Activated naive CD4-positive, alpha-beta T cell treated with anti-CD3 and anti-CD28 coated beads, Interleukin-2, amount 50 U/mL, for 72 hours (primary cell): ENCODE data around the gene RIMKLA. TPM values are rescaled to one million over a fixed set of nuclear protein-coding genes. Genes with fewer than 3 reads are reported as not detected.
A peak's percentile ranks its signal among the peaks of the same experiment; 100 is the strongest.

Source experiments
- ATAC-seq, 2 donors: fragments of 150-1000 bp; cut with Tn5 transposase; 2 replicates each; pipeline ENCODE4 v1.10.0; 2021; ENCODE audit warnings: mild to moderate bottlenecking in 2 of 2, moderate library complexity in 2 of 2
- DNase-seq, 2 donors: peaks; one replicate each; pipeline ENCODE4 v3.0.0; 2021 to 2022; ENCODE audit warnings: low spot score in 2 of 2
- H3K27ac Mint-ChIP-seq, 2 donors: one replicate each; pipeline ENCODE4 v1.8.0; 2022; ENCODE audit warnings: mild to moderate bottlenecking in 2 of 2, mixed read lengths in 2 of 2
- H3K36me3 Mint-ChIP-seq, 2 donors: one replicate each; pipeline ENCODE4 v1.8.0; 2022; ENCODE audit warnings: mixed read lengths in 2 of 2
- H3K9me3 Mint-ChIP-seq, 2 donors: one replicate each; pipeline ENCODE4 v1.8.0; 2022; ENCODE audit warnings: mixed read lengths in 2 of 2
- total RNA-seq, 2 donors: library from RNA; stranded (reverse); gene quantifications; one replicate each; pipeline ENCODE4 v1.2.3, GENCODE V29; 2022

RIMKLA gene
- total RNA-seq, 2 donors from 2014 or later = 0.68 to 18.0 TPM

GRCh38 chr1:42364542-42364941 lies 16.1 kb upstream of the RIMKLA start:
- Mint-ChIP-seq H3K36me3 (no peaks in the 10 kb centered on the region), H3K27ac (no peak overlapping the region), H3K9me3 (no peaks in the 10 kb centered on the region)
- ATAC-seq (no peak), DNase-seq (no peak)

GRCh38 chr1:42365118-42365517 lies 15.5 kb upstream of the RIMKLA start:
- DNase-seq (no peak), ATAC-seq (no peak)
- Mint-ChIP-seq H3K36me3 (no peaks in the 10 kb centered on the region), H3K27ac (no peak overlapping the region), H3K9me3 (no peaks in the 10 kb centered on the region)

GRCh38 chr1:42368096-42368795 lies 12.3 kb upstream of the RIMKLA start:
- ATAC-seq = no peak
- Mint-ChIP-seq H3K9me3 (no peaks in the 10 kb centered on the region), H3K36me3 (no peaks in the 10 kb centered on the region), H3K27ac (no peak overlapping the region)
- no peak for DNase-seq

- no peaks in the 10 kb centered on the region for H3K9me3 Mint-ChIP-seq
- DNase-seq (no peak), ATAC-seq (no peak)
- no peaks in the 10 kb centered on the region for H3K36me3 Mint-ChIP-seq
- H3K27ac Mint-ChIP-seq = no peak overlapping the region
Observed at GRCh38 chr1:42369471-42369870, 11.1 kb upstream of the RIMKLA start.

DNA sequence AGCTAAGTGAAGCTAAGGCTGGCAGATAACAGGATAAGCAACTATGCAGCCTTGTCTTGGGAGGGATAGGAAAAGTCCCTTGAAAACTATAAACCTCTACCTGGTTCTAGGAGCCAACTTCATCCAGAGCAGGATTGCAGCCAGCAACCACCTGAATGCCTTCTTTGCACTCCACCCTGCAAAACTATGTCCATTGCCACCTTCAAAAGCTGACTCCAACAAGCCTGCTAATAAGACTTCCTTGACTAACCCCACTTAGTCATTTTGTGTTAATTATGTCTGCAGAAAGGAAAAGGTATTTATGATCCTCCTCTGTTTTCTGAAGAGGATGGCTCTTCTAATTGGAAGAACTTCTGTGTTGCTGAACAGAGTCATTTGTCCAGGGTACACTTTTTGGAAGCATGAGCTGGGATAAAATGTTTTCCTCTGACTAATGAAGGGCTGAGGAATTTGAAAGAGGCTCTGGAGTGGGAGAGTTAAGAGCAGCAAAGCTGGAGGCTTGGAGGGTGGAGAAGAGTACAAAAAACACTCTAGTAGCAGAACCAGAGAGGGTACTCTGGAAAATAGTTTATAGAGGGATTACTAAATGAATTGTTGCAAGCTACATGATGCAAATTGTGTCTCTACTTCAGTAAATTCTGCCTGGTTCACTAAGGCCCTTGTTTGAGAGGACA lies 9.6 kb upstream of the RIMKLA start:
- Mint-ChIP-seq H3K9me3 (no peaks in the 10 kb centered on the region), H3K27ac (no peak overlapping the region), H3K36me3 (no peaks in the 10 kb centered on the region)
- ATAC-seq = no peak
- no peak for DNase-seq

- ATAC-seq (no peak), DNase-seq (no peak)
- H3K36me3 Mint-ChIP-seq = no peaks in the 10 kb centered on the region
- no peaks in the 10 kb centered on the region for H3K9me3 Mint-ChIP-seq
- no peak overlapping the region for H3K27ac Mint-ChIP-seq
Observed at GRCh38 chr1:42372796-42373195, 7.8 kb upstream of the RIMKLA start.

- no peaks in the 10 kb centered on the region for H3K9me3 Mint-ChIP-seq
- no peak for DNase-seq
- ATAC-seq = peak in 1 of 2 donors; percentile 51
- no peak overlapping the region for H3K27ac Mint-ChIP-seq
- peaks cover 0 to 16% of the 10 kb centered on the region in 2 donors for H3K36me3 Mint-ChIP-seq
Observed at GRCh38 chr1:42379794-42380585, 602 bp upstream of the RIMKLA start.

DNA sequence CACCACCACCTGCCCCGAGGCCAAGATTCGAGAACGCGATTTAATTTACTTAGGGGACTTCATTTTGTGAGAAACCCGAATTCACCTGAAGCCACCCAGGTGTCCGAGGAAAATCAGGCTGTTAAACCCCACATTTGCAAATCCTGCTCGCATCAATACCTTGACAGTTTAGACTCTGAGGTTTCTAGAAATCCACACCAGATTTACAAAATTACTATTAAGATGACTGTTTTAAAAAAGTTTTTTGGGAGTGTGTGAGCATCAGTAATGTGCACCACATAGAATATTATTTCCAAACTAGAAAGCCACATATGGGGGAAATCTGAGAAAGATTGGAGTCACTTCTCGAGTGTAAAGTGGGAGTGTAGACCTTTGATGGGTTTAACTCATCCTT lies 685 bp downstream of the RIMKLA start:
- Mint-ChIP-seq H3K9me3 (no peaks in the 10 kb centered on the region), H3K27ac (no peak overlapping the region), H3K36me3 (peaks cover 0 to 16% of the 10 kb centered on the region in 2 donors)
- ATAC-seq (no peak), DNase-seq (no peak)

DNA sequence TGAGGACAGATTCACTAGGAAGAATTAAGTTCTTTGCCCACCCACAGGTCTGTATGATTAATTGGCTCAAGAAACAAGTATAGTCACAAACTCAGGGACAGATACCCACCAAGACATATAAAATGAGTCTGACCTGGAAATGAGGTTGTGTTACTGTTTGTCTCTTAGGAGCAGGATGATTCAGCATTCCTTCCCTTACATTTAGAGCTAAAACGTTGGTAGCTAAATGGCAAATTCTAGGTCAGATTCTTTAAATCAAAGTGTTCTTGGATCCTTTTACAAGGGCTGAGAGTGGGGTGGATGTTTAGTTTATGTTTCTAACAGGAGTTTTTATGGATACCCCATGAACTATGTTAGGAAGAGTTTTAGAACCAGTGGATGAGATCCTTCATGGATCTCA lies 4.7 kb downstream of the RIMKLA start:
- peaks cover 0 to 16% of the 10 kb centered on the region in 2 donors for H3K36me3 Mint-ChIP-seq
- peak overlapping the region in 1 of 2 donors; percentile 18 for H3K27ac Mint-ChIP-seq

GRCh38 chr1:42386051-42386450 lies 5.5 kb downstream of the RIMKLA start:
- DNase-seq (no peak), ATAC-seq (no peak)
- H3K27ac Mint-ChIP-seq = peak overlapping the region in 1 of 2 donors; percentile 18
- peaks cover 0 to 16% of the 10 kb centered on the region in 2 donors for H3K36me3 Mint-ChIP-seq
- no peaks in the 10 kb centered on the region for H3K9me3 Mint-ChIP-seq

More for the DNA sequence above, 4.7 kb downstream of the RIMKLA start:
- ATAC-seq (no peak), DNase-seq (no peak)
- no peaks in the 10 kb centered on the region for H3K9me3 Mint-ChIP-seq

GRCh38 chr1:42392255-42392654 lies 11.7 kb downstream of the RIMKLA start:
- H3K9me3 Mint-ChIP-seq = no peaks in the 10 kb centered on the region
- DNase-seq (no peak), ATAC-seq (no peak)
- H3K27ac Mint-ChIP-seq = no peak overlapping the region
- no peaks in the 10 kb centered on the region for H3K36me3 Mint-ChIP-seq

GRCh38 chr1:42392967-42393848 lies 12.6 kb downstream of the RIMKLA start:
- peak overlapping the region in 1 of 2 donors; percentile 65 for H3K27ac Mint-ChIP-seq
- no peaks in the 10 kb centered on the region for H3K9me3 Mint-ChIP-seq
- peak in 1 of 2 donors; percentile 20 for DNase-seq
- peak; percentile 43 to 95 for ATAC-seq
- no peaks in the 10 kb centered on the region for H3K36me3 Mint-ChIP-seq

DNA sequence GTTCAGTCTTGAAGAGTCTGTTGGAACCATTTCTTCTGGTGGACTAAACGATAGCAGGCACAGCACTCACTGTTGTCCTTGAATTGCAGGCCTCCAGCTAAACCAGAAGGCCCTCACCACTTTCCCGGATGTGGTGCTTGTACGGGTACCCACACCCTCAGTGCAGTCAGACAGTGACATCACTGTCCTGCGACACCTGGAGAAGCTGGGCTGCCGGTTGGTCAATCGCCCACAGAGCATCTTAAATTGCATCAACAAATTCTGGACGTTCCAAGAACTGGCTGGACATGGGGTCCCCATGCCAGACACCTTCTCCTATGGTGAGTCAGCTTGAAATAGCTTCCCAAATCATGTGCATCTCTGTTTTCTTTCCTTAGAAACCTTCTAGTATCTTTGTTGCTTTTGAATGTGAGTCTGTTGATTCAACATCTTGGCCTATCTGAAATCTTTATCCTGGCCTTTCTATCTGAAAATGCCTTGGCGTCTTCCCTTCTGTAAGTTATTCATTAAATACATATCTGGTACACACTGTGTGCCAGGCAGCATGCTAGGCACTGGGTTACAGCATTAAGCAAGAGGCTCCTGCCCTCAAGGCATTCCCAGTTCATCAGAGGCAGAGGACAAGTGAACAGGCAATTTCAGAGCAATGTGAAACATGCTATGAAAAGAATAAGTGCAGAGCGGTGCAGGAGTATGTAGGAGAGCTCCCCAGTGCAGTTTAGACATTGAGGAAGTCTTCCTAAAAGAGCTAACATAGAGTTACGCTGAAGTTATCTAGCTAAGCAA lies 18.9 kb downstream of the RIMKLA start:
- no peak for ATAC-seq
- no peak for DNase-seq
- Mint-ChIP-seq H3K9me3 (no peaks in the 10 kb centered on the region), H3K36me3 (no peaks in the 10 kb centered on the region), H3K27ac (no peak overlapping the region)

- DNase-seq = no peak
- Mint-ChIP-seq H3K9me3 (no peaks in the 10 kb centered on the region), H3K36me3 (no peaks in the 10 kb centered on the region), H3K27ac (no peak overlapping the region)
- ATAC-seq = no peak
Observed at GRCh38 chr1:42403880-42404400, 23.3 kb downstream of the RIMKLA start.

DNA sequence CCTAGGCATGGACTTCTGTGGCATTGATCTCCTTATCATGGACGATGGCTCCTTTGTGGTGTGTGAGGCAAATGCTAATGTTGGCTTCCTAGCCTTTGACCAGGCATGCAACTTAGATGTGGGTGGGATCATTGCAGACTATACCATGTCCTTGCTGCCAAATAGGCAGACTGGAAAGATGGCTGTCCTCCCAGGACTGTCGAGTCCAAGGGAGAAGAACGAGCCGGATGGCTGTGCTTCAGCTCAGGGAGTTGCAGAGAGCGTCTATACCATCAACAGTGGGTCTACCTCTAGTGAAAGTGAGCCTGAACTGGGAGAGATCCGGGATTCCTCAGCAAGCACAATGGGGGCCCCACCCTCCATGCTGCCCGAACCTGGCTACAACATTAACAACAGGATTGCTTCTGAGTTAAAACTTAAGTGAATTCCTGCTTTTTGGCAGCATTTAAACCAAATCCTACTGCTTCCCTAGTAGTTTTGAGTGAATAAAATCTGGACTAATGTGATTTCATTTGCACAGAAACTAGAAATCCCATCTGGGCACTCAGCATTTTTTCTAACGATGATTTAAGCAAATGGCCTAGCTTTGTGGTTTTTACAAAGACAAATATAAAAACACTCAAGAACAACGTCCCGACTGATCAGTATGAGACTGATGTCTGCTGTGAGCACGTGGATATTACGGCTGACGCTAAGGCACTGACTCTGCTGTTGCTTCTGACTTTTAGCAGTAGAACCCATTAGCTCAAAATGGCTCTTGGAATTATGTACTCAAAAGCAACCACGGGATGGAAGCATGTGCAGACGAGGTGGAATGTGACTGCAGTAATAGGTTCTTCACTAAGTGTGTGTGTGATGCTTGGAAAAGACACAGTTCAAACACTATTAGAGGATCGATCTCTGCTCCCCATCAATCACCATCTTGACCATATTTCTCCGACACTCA lies 34.2 kb downstream of the RIMKLA start:
- ATAC-seq = no peak
- Mint-ChIP-seq H3K9me3 (no peaks in the 10 kb centered on the region), H3K27ac (no peak overlapping the region), H3K36me3 (peaks cover 0 to 7% of the 10 kb centered on the region in 2 donors)
- DNase-seq = no peak
